ENCODE results near the gene HLA-E. TPM values are rescaled to one million over a fixed set of nuclear protein-coding genes. Genes with fewer than 3 reads are reported as not detected.

HLA-E gene
- total and polyA plus RNA-seq, 2 of the 13 experiments (the other 11 are each of a cell fraction or from before 2014, with no cell fraction given) = 45.2 to 90.4 TPM

- peak; percentile 58; the same call in 1 of the 2 replicates for TF ChIP-seq ISL2 (CRISPR knock-in tag; IDR thresholded peaks at IDR 0.05)
- peak; percentile 56; the same call in 1 of the 2 replicates for TF ChIP-seq PAX8 (CRISPR knock-in tag; IDR thresholded peaks at IDR 0.05; ENCODE audit: borderline replicate concordance)
- peak; percentile 54 for TF ChIP-seq ASH2L (IDR thresholded peaks at IDR 0.05; ENCODE audit: insufficient read length, low read depth, low read length)
- no peak for TF ChIP-seq ARID2 (CRISPR knock-in tag; IDR thresholded peaks at IDR 0.05; ENCODE audit: borderline replicate concordance)
- TF ChIP-seq ZNF446 (CRISPR knock-in tag; IDR thresholded peaks at IDR 0.05) = no peak
- no peak for TF ChIP-seq ZNF333 (CRISPR knock-in tag; IDR thresholded peaks at IDR 0.05; ENCODE audit: borderline replicate concordance)
- TF ChIP-seq NR2F6 (IDR thresholded peaks at IDR 0.05) = peak; percentile 27; the same call in 1 of the 2 replicates
- TF ChIP-seq NR2F6 (CRISPR knock-in tag; IDR thresholded peaks at IDR 0.05) = no peak; the same call in 1 of the 2 replicates
- TF ChIP-seq RFX5 (IDR thresholded peaks at IDR 0.05; ENCODE audit: low read depth, low read length) = peak; percentile 48; the same call in 1 of the 2 replicates
- no peak for TF ChIP-seq ZBTB14 (CRISPR knock-in tag; IDR thresholded peaks at IDR 0.05)
- no peak for TF ChIP-seq ZMAT5 (CRISPR knock-in tag; IDR thresholded peaks at IDR 0.05; ENCODE audit: borderline replicate concordance, low read depth)
- peak; percentile 24; the same call in 1 of the 2 replicates for TF ChIP-seq BRD4 (CRISPR knock-in tag; IDR thresholded peaks at IDR 0.05)
- TF ChIP-seq ZNF558 (CRISPR knock-in tag; IDR thresholded peaks at IDR 0.05; ENCODE audit: borderline replicate concordance) = peak; percentile 12; the same call in 1 of the 2 replicates
- TF ChIP-seq ZNF430 (CRISPR knock-in tag; IDR thresholded peaks at IDR 0.05) = peak; percentile 91
Measured at GRCh38 chr6:30515944-30516753, 26.8 kb downstream of the HLA-E start (continued).
